ENCODE results near the gene ANKRD44. TPM values are rescaled to one million over a fixed set of nuclear protein-coding genes. Genes with fewer than 3 reads are reported as not detected.
"Not testable (repeated sequence)": the region's sequence is repeated elsewhere in the genome, so short reads cannot be mapped to it uniquely, and the experiment has no call there.

ANKRD44 gene
- total RNA-seq, 1 donor from 2014 or later, result 14.2 TPM

DNA sequence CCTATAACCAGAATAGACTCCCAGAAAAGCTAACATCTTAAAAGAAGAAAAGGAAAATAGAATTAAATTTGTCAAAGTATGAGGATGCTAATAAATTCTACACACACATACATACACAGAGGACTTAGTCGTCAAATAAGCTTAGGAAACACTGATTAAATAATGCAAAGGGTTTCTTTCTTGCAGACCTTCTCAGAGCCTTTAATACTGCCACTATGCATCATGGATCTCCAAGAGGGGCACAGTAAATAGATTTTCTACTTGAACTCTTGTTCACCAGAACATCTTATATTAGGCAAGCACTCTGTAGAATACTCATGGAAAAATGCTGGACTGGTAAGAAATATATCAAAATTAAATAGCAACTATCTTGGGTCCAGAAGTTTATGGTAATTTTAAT, 69.4 kb downstream of the ANKRD44 start:
- H3K27ac Mint-ChIP-seq, result no peak overlapping the region
- no peak overlapping the region for H3K4me3 Mint-ChIP-seq
- no peak for DNase-seq (ENCODE audit: extremely low spot score, unreplicated experiment)
- H3K27me3 Mint-ChIP-seq, result no peaks in the 10 kb centered on the region
- H3K36me3 Mint-ChIP-seq, result no peaks in the 10 kb centered on the region
- TF ChIP-seq, protein P1, sequence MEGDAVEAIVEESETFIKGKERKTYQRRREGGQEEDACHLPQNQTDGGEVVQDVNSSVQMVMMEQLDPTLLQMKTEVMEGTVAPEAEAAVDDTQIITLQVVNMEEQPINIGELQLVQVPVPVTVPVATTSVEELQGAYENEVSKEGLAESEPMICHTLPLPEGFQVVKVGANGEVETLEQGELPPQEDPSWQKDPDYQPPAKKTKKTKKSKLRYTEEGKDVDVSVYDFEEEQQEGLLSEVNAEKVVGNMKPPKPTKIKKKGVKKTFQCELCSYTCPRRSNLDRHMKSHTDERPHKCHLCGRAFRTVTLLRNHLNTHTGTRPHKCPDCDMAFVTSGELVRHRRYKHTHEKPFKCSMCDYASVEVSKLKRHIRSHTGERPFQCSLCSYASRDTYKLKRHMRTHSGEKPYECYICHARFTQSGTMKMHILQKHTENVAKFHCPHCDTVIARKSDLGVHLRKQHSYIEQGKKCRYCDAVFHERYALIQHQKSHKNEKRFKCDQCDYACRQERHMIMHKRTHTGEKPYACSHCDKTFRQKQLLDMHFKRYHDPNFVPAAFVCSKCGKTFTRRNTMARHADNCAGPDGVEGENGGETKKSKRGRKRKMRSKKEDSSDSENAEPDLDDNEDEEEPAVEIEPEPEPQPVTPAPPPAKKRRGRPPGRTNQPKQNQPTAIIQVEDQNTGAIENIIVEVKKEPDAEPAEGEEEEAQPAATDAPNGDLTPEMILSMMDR (conservative IDR thresholded peaks at IDR 0.05), result no peak
- peaks cover 4% of the 10 kb centered on the region for H3K4me1 Mint-ChIP-seq (ENCODE audit: unreplicated experiment)
- no peaks in the 10 kb centered on the region for H3K9me3 Mint-ChIP-seq

DNA sequence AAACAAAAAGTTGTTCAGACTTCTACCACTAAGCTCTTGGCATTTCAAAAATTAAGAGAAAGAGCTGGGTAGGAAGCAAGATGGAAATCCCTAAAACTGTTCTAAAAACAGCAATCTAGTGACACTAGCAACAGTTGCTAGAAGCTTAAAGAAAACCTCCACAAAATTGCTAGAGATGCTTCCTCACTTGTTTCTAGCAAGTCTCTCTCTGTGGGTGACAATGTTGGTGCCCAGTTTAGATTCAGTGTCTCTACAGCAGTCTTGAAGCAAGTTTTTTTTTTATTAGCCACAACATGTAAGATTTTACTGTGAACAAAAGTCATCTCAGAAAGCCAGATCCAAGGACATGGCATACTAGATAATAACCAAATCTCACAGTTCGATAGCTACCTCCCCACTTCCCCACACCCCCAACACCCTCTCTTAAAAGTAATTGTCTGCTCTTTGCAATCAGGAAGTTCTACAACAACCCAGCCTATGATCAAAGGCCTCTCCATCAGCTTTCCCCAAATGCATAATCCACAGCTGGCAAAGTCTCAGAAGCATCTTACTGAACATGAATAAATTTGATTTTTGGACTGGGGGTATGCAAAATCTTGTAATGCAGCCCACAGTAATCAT, 70.0 kb downstream of the ANKRD44 start:
- no peak for DNase-seq (ENCODE audit: extremely low spot score, unreplicated experiment)
- H3K9me3 Mint-ChIP-seq, result no peaks in the 10 kb centered on the region
- TF ChIP-seq, protein P1 (conservative IDR thresholded peaks at IDR 0.05), result no peak
- H3K27me3 Mint-ChIP-seq, result no peaks in the 10 kb centered on the region
- no peak overlapping the region for H3K27ac Mint-ChIP-seq
- peaks cover 4% of the 10 kb centered on the region for H3K4me1 Mint-ChIP-seq (ENCODE audit: unreplicated experiment)
- no peak overlapping the region for H3K4me3 Mint-ChIP-seq
- no peaks in the 10 kb centered on the region for H3K36me3 Mint-ChIP-seq

DNA sequence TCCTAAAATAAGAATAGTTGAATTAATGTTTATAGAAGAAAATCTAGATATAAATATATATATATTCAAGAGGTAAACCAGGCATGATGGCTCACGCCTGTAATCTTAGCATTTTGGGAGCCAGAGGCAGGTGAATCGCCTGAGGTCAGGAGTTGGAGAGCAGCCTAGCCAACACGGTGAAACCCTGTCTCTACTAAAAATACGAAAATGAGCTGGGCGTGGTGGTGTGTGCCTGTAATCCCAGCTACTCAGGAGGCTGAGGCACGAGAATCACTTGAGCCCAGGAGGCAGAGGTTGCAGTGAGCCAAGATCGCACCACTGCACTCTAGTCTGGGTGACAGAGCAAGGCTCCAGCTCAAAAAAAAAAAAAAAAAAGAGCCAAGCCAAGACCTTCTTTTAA, 70.6 kb downstream of the ANKRD44 start:
- not testable (repeated sequence) for H3K27me3 Mint-ChIP-seq; H3K4me1 Mint-ChIP-seq (ENCODE audit: unreplicated experiment); H3K9me3 Mint-ChIP-seq; H3K4me3 Mint-ChIP-seq; DNase-seq (ENCODE audit: extremely low spot score, unreplicated experiment); H3K36me3 Mint-ChIP-seq; H3K27ac Mint-ChIP-seq

DNA sequence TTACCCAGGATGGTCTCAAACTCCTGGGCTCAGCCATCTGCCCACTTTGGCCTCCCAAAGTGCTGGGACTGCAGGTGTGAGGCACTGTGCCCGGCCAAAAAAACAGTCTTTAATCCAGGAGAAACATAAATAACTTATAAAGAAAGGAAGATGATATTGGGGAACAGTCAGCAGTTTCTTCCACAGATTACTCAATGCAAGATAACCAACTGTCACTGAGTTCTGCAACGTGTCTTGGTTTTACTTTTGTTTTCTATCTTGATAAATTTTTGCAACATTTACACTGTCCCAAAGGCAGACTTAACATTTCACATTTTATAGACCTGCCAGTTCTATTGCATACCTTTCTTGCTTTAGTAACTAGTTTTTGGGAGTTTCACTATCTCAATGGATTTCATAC, 71.1 kb downstream of the ANKRD44 start:
- TF ChIP-seq, protein P1 (conservative IDR thresholded peaks at IDR 0.05), result no peak
- no peaks in the 10 kb centered on the region for H3K27me3 Mint-ChIP-seq
- no peak for DNase-seq (ENCODE audit: extremely low spot score, unreplicated experiment)
- H3K36me3 Mint-ChIP-seq, result no peaks in the 10 kb centered on the region
- peaks cover 4% of the 10 kb centered on the region for H3K4me1 Mint-ChIP-seq (ENCODE audit: unreplicated experiment)
- H3K9me3 Mint-ChIP-seq, result peaks cover 5% of the 10 kb centered on the region
- H3K27ac Mint-ChIP-seq, result no peak overlapping the region
- no peak overlapping the region for H3K4me3 Mint-ChIP-seq

DNA sequence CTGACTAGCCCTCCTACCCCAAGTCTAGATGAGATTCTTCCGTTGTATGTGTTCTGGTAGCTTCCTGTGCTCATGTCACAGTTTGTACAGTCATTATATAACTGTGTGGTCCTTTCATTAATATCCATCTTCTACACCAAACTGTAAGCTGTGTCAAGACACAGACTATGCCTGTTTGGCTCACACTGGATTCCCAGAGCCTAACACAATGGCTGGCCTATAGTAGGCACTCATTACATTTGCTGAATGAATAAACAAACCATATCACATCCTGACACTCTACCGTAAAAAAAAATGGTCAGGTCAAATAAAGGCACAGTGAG, 72.6 kb downstream of the ANKRD44 start:
- Mint-ChIP-seq H3K36me3 (no peaks in the 10 kb centered on the region), H3K9me3 (peaks cover 5% of the 10 kb centered on the region), H3K27ac (no peak overlapping the region), H3K4me1 (ENCODE audit: unreplicated experiment) (peaks cover 4% of the 10 kb centered on the region), H3K4me3 (no peak overlapping the region), H3K27me3 (no peaks in the 10 kb centered on the region)
- TF ChIP-seq, protein P1 (conservative IDR thresholded peaks at IDR 0.05), result no peak
- DNase-seq (ENCODE audit: extremely low spot score, unreplicated experiment), result no peak

DNA sequence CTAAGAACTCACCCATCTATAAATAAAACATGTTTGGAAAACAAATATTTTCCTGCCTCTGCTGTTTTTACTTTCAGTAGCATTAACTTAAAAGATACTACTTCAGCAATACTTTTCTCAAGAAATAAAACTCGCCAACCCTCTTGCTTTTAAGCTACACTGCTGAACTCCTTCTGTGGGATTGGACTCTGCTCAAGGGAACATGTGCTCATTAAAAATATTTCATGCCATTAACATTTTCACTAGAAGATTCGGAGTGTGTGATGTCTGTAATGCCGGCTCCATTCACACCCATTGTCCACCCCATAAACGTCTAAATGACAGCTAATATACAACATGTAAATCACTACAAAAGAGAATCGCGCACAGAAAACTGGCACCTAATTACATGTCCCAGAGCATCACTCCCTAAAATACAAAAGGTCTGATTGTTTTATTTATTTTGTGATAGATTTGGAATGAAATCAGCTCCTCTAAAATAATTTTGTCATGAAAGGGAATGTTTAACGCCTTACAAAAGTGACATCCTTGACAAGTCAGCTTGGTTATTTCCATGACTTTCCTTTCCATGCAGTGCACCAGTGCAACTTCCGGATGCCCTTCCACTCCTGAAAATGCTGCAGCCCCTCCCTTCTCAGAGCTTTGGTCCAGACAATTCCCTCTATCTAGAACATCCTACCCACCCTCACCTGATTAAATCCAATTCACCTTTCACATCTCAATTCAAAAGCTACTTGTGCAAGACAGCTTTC, 73.1 kb downstream of the ANKRD44 start:
- Mint-ChIP-seq H3K27me3 (no peaks in the 10 kb centered on the region), H3K36me3 (no peaks in the 10 kb centered on the region), H3K27ac (no peak overlapping the region), H3K4me3 (no peak overlapping the region), H3K9me3 (peaks cover 5% of the 10 kb centered on the region), H3K4me1 (ENCODE audit: unreplicated experiment) (peaks cover 2% of the 10 kb centered on the region)
- no peak for DNase-seq (ENCODE audit: extremely low spot score, unreplicated experiment)
- TF ChIP-seq, protein P1 (conservative IDR thresholded peaks at IDR 0.05), result no peak
